SK-N-SH treated with all-trans-retinoic acid at 6 μM for 48 hours (cell line): Measurements from ENCODE around the gene GTF2A1L.

Source experiments
- ATAC-seq: fragments of 200-7000 bp; cut with Tn5 transposase; 3 replicates; pipeline ENCODE4 v1.9.1; 2020; ENCODE audit warnings: mild to moderate bottlenecking, moderate library complexity
- ARNTL ChIP-seq: fragments of 450-650 bp; formaldehyde crosslinking; IDR thresholded peaks from 2 replicates; pipeline ENCODE4 v1.5.0; 2020; ENCODE audit warnings: low read depth, mild to moderate bottlenecking, moderate library complexity, borderline replicate concordance
- BACH2 ChIP-seq: fragments of 250-450 bp; sonication (Bioruptor Pico); IDR thresholded peaks from 2 replicates; pipeline ENCODE4 v1.9.0; 2021; ENCODE audit warnings: mild to moderate bottlenecking, borderline replicate concordance
- CREB5 ChIP-seq: fragments of 250-450 bp; sonication (Bioruptor Pico); IDR thresholded peaks from 2 replicates; pipeline ENCODE4 v1.5.1; 2020; ENCODE audit warnings: low read depth, mild to moderate bottlenecking, moderate library complexity
- CSDC2 ChIP-seq: fragments of 250-450 bp; sonication (Bioruptor Pico); IDR thresholded peaks from 2 replicates; pipeline ENCODE4 v1.5.0; 2020; ENCODE audit warnings: mild to moderate bottlenecking, moderate library complexity
- CSRNP3 ChIP-seq: fragments of 250-450 bp; sonication (Bioruptor Pico); IDR thresholded peaks from 2 replicates; pipeline ENCODE4 v1.5.1; 2021; ENCODE audit warnings: mild to moderate bottlenecking, moderate library complexity
- ESRRG ChIP-seq: fragments of 250-450 bp; sonication (Bioruptor Pico); IDR thresholded peaks from 2 replicates; pipeline ENCODE4 v1.6.1; 2021; ENCODE audit warnings: mild to moderate bottlenecking
- GLIS3 ChIP-seq: fragments of 250-450 bp; sonication (Bioruptor Pico); IDR thresholded peaks from 2 replicates; pipeline ENCODE4 v1.5.0; 2020; ENCODE audit warnings: mild to moderate bottlenecking, moderate library complexity
- ISL1 ChIP-seq: fragments of 250-450 bp; sonication (Bioruptor Pico); IDR thresholded peaks from 2 replicates; pipeline ENCODE4 v2.1.2; 2022; ENCODE audit warnings: mild to moderate bottlenecking, moderate library complexity
- OSR1 ChIP-seq: fragments of 250-450 bp; sonication (Bioruptor Pico); IDR thresholded peaks from 2 replicates; pipeline ENCODE4 v1.8.0; 2022; ENCODE audit warnings: moderate library complexity, mild to moderate bottlenecking, inconsistent platforms
- PATZ1 ChIP-seq: fragments of 250-450 bp; sonication (Bioruptor Pico); IDR thresholded peaks from 2 replicates; pipeline ENCODE4 v1.8.0; 2020; ENCODE audit warnings: mild to moderate bottlenecking, moderate library complexity, borderline replicate concordance
- POU6F1 ChIP-seq: fragments of 250-450 bp; sonication (Bioruptor Pico); IDR thresholded peaks from 2 replicates; pipeline ENCODE4 v1.8.0; 2021; ENCODE audit warnings: low read depth, mild to moderate bottlenecking, moderate library complexity, borderline replicate concordance
- PPARA ChIP-seq: fragments of 250-450 bp; sonication (Bioruptor Pico); IDR thresholded peaks from 2 replicates; pipeline ENCODE4 v1.5.0; 2020; ENCODE audit warnings: mild to moderate bottlenecking, borderline replicate concordance
- RARB ChIP-seq: fragments of 250-450 bp; sonication (Bioruptor Pico); IDR thresholded peaks from 2 replicates; pipeline ENCODE4 v1.8.0; 2021; ENCODE audit warnings: mild to moderate bottlenecking, moderate library complexity
- SNAI2 ChIP-seq: fragments of 250-450 bp; sonication (Bioruptor Pico); IDR thresholded peaks from 2 replicates; pipeline ENCODE4 v1.5.0; 2020; ENCODE audit warnings: mild to moderate bottlenecking, moderate library complexity
- TCF4 ChIP-seq: fragments of 250-450 bp; sonication (Bioruptor Pico); IDR thresholded peaks from 2 replicates; pipeline ENCODE4 v1.8.0; 2021; ENCODE audit warnings: mild to moderate bottlenecking, moderate library complexity, borderline replicate concordance
- TOX ChIP-seq: fragments of 250-450 bp; sonication (Bioruptor Pico); IDR thresholded peaks from 2 replicates; pipeline ENCODE4 v1.8.0; 2021; ENCODE audit warnings: mild to moderate bottlenecking, moderate library complexity, borderline replicate concordance
- TSHZ2 ChIP-seq: fragments of 250-450 bp; sonication (Bioruptor Pico); IDR thresholded peaks from 2 replicates; pipeline ENCODE4 v1.5.0; 2020; ENCODE audit warnings: mild to moderate bottlenecking, moderate library complexity
- ZFP3 ChIP-seq: fragments of 250-450 bp; sonication (Bioruptor Pico); IDR thresholded peaks from 2 replicates; pipeline ENCODE4 v1.5.0; 2020; ENCODE audit warnings: mild to moderate bottlenecking, moderate library complexity
- ZFP30 ChIP-seq: fragments of 450-650 bp; formaldehyde crosslinking; IDR thresholded peaks from 2 replicates; pipeline ENCODE4 v1.5.0; 2022; ENCODE audit warnings: mild to moderate bottlenecking, moderate library complexity
- ZNF565 ChIP-seq: fragments of 450-650 bp; formaldehyde crosslinking; conservative IDR thresholded peaks from 2 replicates; pipeline ENCODE4 v1.5.0; 2020; ENCODE audit warnings: low read depth, mild to moderate bottlenecking, moderate library complexity
- ZNF70 ChIP-seq: fragments of 450-650 bp; formaldehyde crosslinking; IDR thresholded peaks from 2 replicates; pipeline ENCODE4 v1.5.0; 2020; ENCODE audit warnings: mild to moderate bottlenecking, moderate library complexity
- ZNF8 ChIP-seq: fragments of 450-650 bp; formaldehyde crosslinking; IDR thresholded peaks from 2 replicates; pipeline ENCODE4 v1.5.0; 2020; ENCODE audit warnings: mild to moderate bottlenecking, moderate library complexity

GTF2A1L gene

GRCh38 chr2:48624696-48625095, 7.0 kb downstream of the GTF2A1L start:
- peak; percentile 55 for TF ChIP-seq ISL1
- TF ChIP-seq ZNF8 (CRISPR knock-in tag): peak; percentile 85
- no peak for TF ChIP-seq PPARA (CRISPR knock-in tag)
- no peak for ATAC-seq

GRCh38 chr2:48626047-48626446, 8.4 kb downstream of the GTF2A1L start:
- no peak for ATAC-seq
- TF ChIP-seq ARNTL (CRISPR knock-in tag): no peak
- TF ChIP-seq PATZ1 (CRISPR knock-in tag): no peak
- TF ChIP-seq ZNF565 (CRISPR knock-in tag): no peak
- no peak for TF ChIP-seq ZFP30
- TF ChIP-seq TCF4 (CRISPR knock-in tag): no peak
- TF ChIP-seq CSDC2: no peak
- TF ChIP-seq SNAI2: no peak
- no peak for TF ChIP-seq RARB (CRISPR knock-in tag)
- no peak for TF ChIP-seq CREB5 (CRISPR knock-in tag)
- TF ChIP-seq PPARA (CRISPR knock-in tag): no peak
- TF ChIP-seq GLIS3 (CRISPR knock-in tag): no peak

- TF ChIP-seq PATZ1 (CRISPR knock-in tag): no peak
- TF ChIP-seq CSDC2: no peak
- no peak for TF ChIP-seq ZNF8 (CRISPR knock-in tag)
- no peak for TF ChIP-seq BACH2
- TF ChIP-seq SNAI2: no peak
- TF ChIP-seq TSHZ2 (CRISPR knock-in tag): no peak
- TF ChIP-seq POU6F1 (CRISPR knock-in tag): no peak
- no peak for TF ChIP-seq TOX (CRISPR knock-in tag)
- no peak for TF ChIP-seq RARB (CRISPR knock-in tag)
- TF ChIP-seq ZNF565 (CRISPR knock-in tag): no peak
- no peak for TF ChIP-seq ZNF70
- no peak for TF ChIP-seq ZFP30
- TF ChIP-seq ESRRG (CRISPR knock-in tag): no peak
- no peak for TF ChIP-seq ISL1
- TF ChIP-seq GLIS3 (CRISPR knock-in tag): no peak
- no peak for TF ChIP-seq CSRNP3 (CRISPR knock-in tag)
- no peak for TF ChIP-seq CREB5 (CRISPR knock-in tag)
- TF ChIP-seq ZFP3: no peak
- TF ChIP-seq OSR1 (CRISPR knock-in tag): no peak
- ATAC-seq: no peak
Measured at GRCh38 chr2:48633143-48633542, 15.5 kb downstream of the GTF2A1L start.
